Esophagus mucosa (tissue), 1 donor: Measurements from ENCODE around the gene RAD9A. TPM values are rescaled to one million over a fixed set of nuclear protein-coding genes. Genes with fewer than 3 reads are reported as not detected.

Experiments used
- ATAC-seq: fragments of 200-7000 bp; cut with Tn5 transposase; one replicate; pipeline ENCODE4 v1.9.1; 2020
- total RNA-seq: library from RNA; stranded (reverse); gene quantifications from one replicate; pipeline ENCODE4 v1.2.4, GENCODE V29; 2023
- donor health status: DM: yes; HTN: yes; CAD: no.

RAD9A gene
- total RNA-seq, 1 donor from 2014 or later = 15.3 TPM

GRCh38 chr11:67357831-67358670, 33.7 kb upstream of the RAD9A start:
- ATAC-seq = no peak

- ATAC-seq = no peak
Observed at GRCh38 chr11:67364169-67364568, 27.6 kb upstream of the RAD9A start.

- ATAC-seq = peak; percentile 45
Observed at GRCh38 chr11:67364783-67365722, 26.7 kb upstream of the RAD9A start.

- ATAC-seq = no peak
Observed at GRCh38 chr11:67365736-67366444, 25.9 kb upstream of the RAD9A start.

GRCh38 chr11:67366546-67366945, 25.2 kb upstream of the RAD9A start:
- ATAC-seq = no peak

- ATAC-seq = no peak
Observed at GRCh38 chr11:67366961-67367760, 24.6 kb upstream of the RAD9A start.

GRCh38 chr11:67367761-67368227, 24.0 kb upstream of the RAD9A start:
- no peak for ATAC-seq

GRCh38 chr11:67368621-67369020, 23.2 kb upstream of the RAD9A start:
- ATAC-seq = no peak

GRCh38 chr11:67369275-67369674, 22.5 kb upstream of the RAD9A start:
- ATAC-seq = no peak

- ATAC-seq = no peak
Observed at GRCh38 chr11:67369801-67370284, 21.9 kb upstream of the RAD9A start.

GRCh38 chr11:67370351-67371076, 21.3 kb upstream of the RAD9A start:
- no peak for ATAC-seq

GRCh38 chr11:67371189-67371910, 20.4 kb upstream of the RAD9A start:
- ATAC-seq = no peak

- peak; percentile 1 for ATAC-seq
Observed at GRCh38 chr11:67371911-67372320, 19.9 kb upstream of the RAD9A start.

- no peak for ATAC-seq
Observed at GRCh38 chr11:67372321-67372992, 19.3 kb upstream of the RAD9A start.

- ATAC-seq = peak; percentile 34
Observed at GRCh38 chr11:67372993-67373647, 18.7 kb upstream of the RAD9A start, which contains the start of gene CLCF1. Gene CLCF1, minus strand, starts transcription at chr11:67373598. Its CDS starts 59 bp downstream, at chr11:67373539.

GRCh38 chr11:67373648-67374570, 17.9 kb upstream of the RAD9A start:
- ATAC-seq = peak; percentile 51

GRCh38 chr11:67374571-67375281, 17.1 kb upstream of the RAD9A start:
- no peak for ATAC-seq
